Adrenal gland (tissue), 5 donors: ENCODE results near the gene HOMER2.

Experiments
- CTCF ChIP-seq, 6 experiments: fragments of 450-650 bp in 4 of 6; fragments of 200-600 bp in 2 of 6; sonication (generic) in 1 of 6; IDR thresholded peaks; 1 replicate in 5 of 6; 2 replicates in 1 of 6; pipeline versions ENCODE4 v1.5.1 to v1.8.0; 2016 to 2021; ENCODE audit warnings: antibody characterized with exemption in 6 of 6, mild to moderate bottlenecking in 2 of 6, moderate library complexity in 1 of 6
- POLR2A ChIP-seq, 2 donors: fragments of 450-650 bp; IDR thresholded peaks; one replicate each; pipeline ENCODE4 v1.6.1; 2017; ENCODE audit warnings: antibody characterized with exemption in 2 of 2, mild to moderate bottlenecking in 2 of 2, moderate library complexity in 1 of 2
- donor health status: DM: no; HTN: no; CAD: no.

- TF ChIP-seq CTCF (IDR thresholded peaks at IDR 0.05) (no peak), POLR2A (IDR thresholded peaks at IDR 0.05) (no peak)
Measured at GRCh38 chr15:82835391-82835917, 117.1 kb downstream of the HOMER2 start.
